Testis (tissue), 3 donors: ENCODE results near the gene CYTH2. TPM values are rescaled to one million over a fixed set of nuclear protein-coding genes. Genes with fewer than 3 reads are reported as not detected.

Source experiments
- DNase-seq: peaks from one replicate; pipeline ENCODE4 v3.0.0-alpha.2; 2019
- H3K27ac ChIP-seq, 2 donors: fragments of 200-600 bp; sonication (generic); one replicate each; pipeline ENCODE4 v1.5.1; 2019
- H3K27me3 ChIP-seq: fragments of 200-600 bp; sonication (generic); one replicate; pipeline ENCODE4 v1.5.1; 2019
- H3K36me3 ChIP-seq: fragments of 200-600 bp; sonication (generic); one replicate; pipeline ENCODE4 v1.5.1; 2017; ENCODE audit warnings: low read depth; ENCODE audit errors: missing control alignments
- H3K4me1 ChIP-seq: fragments of 200-600 bp; sonication (generic); one replicate; pipeline ENCODE4 v1.5.1; 2019
- H3K4me3 ChIP-seq, 2 donors: fragments of 200-600 bp; sonication (generic); one replicate each; pipeline ENCODE4 v1.5.1; 2017 to 2019
- H3K9me3 ChIP-seq: fragments of 200-600 bp; sonication (generic); one replicate; pipeline ENCODE4 v1.5.1; 2017
- POLR2A ChIP-seq: fragments of 450-650 bp; IDR thresholded peaks from one replicate; pipeline ENCODE4 v1.6.1; 2017; ENCODE audit warnings: antibody characterized with exemption, mild to moderate bottlenecking, moderate library complexity
- whole genome bisulfite sequencing, 2 donors: methylation state at CpG; one replicate each; pipeline ENCODE4 v1.1.5; 2018; 5-methylcytosine and 5-hydroxymethylcytosine counted together
- intact Hi-C: fragments of 100-400 bp; cut with DNase I; formaldehyde crosslinking; loops from one replicate; pipeline ENCODE4 v1.15.1; 2023; ENCODE audit warnings: low total_unique reads
- polyA plus RNA-seq: library from polyadenylated mRNA; stranded (reverse); fragments of 350-450 nt; fragmentation: Illumina TruSeq; extraction: RNeasy Lipid Tissue Mini Kit (QIAGEN cat#74804); gene quantifications from one replicate; pipeline ENCODE4 v1.2.3, GENCODE V29; 2014; ENCODE audit warnings: low read depth, low replicate concordance; ENCODE audit not compliant: insufficient read depth
- total RNA-seq, 2 donors: library from RNA; depleted of rRNA; stranded (reverse); fragments of >200 nt; gene quantifications; one replicate each; pipeline ENCODE4 v1.2.3, GENCODE V29; 2016
- TF ChIP-seq, protein P1 (sequence below), 3 experiments: fragments of 450-650 bp in 2 of 3; fragments of 200-600 bp in 1 of 3; sonication (generic) in 1 of 3; IDR thresholded peaks; one replicate each; pipeline ENCODE4 v1.5.1; 2016 to 2019; ENCODE audit warnings: antibody characterized with exemption in 3 of 3, mild to moderate bottlenecking in 2 of 3, moderate library complexity in 1 of 3

The CYTH2 gene
- total and polyA plus RNA-seq, 3 donors from 2014 or later = 92.7 to 132 (median 123) TPM

DNA sequence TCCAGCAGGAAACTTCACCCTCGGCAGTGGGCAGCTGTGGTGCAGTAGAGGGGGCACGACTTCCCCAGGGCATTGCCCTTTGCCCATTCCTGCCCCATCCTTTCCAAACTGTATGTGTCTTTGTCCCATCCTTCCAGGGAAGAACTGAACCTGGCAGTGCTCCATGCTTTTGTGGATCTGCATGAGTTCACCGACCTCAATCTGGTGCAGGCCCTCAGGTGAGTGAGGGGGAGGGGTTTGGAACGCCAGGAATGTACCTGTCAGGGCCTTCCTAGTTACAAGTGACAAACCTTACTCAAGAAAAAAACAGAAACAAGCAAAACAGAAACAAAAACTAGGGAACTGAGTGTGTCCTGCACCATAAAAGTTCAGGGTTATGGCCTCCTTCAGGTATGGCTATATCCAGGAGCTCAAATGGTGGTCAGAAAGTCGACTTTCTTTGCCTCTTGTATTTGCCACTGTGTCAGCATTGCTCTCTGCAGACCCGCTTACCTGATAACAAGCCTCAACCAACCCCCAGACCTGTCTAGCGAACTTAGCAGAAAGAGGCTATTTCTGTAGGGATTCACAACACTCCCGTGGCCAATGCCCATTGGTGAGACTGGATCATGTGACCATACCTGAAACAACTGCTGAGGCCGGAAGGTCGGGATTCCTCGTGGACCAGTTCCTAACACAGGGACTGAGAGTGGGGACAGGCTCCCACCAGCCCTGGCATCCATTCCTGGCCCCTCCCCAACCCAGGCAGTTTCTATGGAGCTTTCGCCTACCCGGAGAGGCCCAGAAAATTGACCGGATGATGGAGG is 4.2 kb downstream of the CYTH2 start:
- Histone ChIP-seq H3K4me3 (no peak overlapping the region), H3K27me3 (no peaks in the 10 kb centered on the region), H3K4me1 (peaks cover 10% of the 10 kb centered on the region), H3K9me3 (no peaks in the 10 kb centered on the region), H3K27ac (no peak overlapping the region), H3K36me3 (no peaks in the 10 kb centered on the region)
- intact Hi-C loops = no loop called here
- no peak for TF ChIP-seq POLR2A
- TF ChIP-seq, protein P1, sequence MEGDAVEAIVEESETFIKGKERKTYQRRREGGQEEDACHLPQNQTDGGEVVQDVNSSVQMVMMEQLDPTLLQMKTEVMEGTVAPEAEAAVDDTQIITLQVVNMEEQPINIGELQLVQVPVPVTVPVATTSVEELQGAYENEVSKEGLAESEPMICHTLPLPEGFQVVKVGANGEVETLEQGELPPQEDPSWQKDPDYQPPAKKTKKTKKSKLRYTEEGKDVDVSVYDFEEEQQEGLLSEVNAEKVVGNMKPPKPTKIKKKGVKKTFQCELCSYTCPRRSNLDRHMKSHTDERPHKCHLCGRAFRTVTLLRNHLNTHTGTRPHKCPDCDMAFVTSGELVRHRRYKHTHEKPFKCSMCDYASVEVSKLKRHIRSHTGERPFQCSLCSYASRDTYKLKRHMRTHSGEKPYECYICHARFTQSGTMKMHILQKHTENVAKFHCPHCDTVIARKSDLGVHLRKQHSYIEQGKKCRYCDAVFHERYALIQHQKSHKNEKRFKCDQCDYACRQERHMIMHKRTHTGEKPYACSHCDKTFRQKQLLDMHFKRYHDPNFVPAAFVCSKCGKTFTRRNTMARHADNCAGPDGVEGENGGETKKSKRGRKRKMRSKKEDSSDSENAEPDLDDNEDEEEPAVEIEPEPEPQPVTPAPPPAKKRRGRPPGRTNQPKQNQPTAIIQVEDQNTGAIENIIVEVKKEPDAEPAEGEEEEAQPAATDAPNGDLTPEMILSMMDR (IDR thresholded peaks at IDR 0.05) = no peak
- WGBS, 2 donors = 86 to 87% methylated on average over 13 to 14 of the region's 14 CpGs
- DNase-seq = no peak

DNA sequence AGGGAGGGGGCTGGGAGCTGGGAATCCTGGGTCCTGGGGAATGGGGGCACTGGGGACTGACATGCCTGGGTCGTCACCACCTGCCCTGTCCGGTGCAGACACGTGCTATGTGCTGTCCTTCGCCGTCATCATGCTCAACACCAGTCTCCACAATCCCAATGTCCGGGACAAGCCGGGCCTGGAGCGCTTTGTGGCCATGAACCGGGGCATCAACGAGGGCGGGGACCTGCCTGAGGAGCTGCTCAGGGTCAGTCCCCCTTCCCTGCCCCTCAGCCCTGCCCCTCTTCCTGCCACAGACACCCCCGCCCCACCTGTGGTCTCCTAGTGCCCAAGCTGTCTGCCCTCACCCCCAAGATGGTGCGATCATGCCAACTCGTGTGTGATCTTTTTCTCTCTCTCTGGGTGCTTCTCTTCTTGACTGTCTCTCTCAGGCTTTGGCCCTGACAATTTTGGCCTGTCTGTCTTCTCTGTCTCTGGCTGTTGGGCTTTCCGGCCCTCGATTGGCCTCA is 5.0 kb downstream of the CYTH2 start:
- no peak for DNase-seq
- intact Hi-C loops = no loop called here
- Histone ChIP-seq H3K4me1 (peaks cover 10% of the 10 kb centered on the region), H3K4me3 (no peak overlapping the region), H3K9me3 (no peaks in the 10 kb centered on the region), H3K36me3 (no peaks in the 10 kb centered on the region), H3K27ac (no peak overlapping the region), H3K27me3 (no peaks in the 10 kb centered on the region)
- TF ChIP-seq, protein P1 (IDR thresholded peaks at IDR 0.05) = no peak
- no peak for TF ChIP-seq POLR2A
- 89 to 91% methylated on average over 11 to 16 of the region's 16 CpGs for WGBS, 2 donors

DNA sequence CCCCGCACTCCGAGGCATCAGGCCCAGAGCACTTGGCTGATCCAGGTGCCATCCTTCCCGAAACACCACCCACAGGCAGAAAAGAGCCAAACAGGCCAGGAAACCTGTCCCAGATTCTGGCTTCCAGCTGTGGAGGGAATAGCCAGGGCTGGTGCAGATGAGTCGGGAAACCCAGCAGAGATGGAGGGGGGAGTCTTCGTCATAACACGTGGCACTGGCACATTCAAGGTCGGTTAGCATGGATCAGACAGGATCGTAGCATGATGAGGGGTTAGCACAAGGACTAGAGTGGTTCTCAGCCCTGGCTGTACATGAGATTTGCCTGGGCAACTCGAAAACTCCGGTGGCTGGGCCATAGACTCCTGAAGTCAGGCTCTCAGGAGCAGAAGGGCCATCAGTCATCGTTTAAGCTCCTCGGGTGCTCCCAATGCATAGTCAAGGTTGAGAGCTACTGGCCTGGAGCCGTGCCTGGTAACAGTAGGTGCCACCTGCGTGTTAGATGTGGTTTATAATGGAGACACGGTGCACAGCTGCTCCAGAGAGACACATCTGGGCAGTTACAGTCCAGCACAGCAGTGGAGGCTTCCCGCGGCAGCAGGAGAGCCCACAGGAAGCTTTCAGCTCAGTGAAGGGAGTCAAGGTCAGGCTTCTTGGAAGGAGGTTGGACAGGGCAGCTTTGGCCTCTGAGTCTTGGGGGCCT is 6.3 kb downstream of the CYTH2 start:
- intact Hi-C loops = no loop called here
- Histone ChIP-seq H3K27me3 (no peaks in the 10 kb centered on the region), H3K4me1 (peaks cover 3% of the 10 kb centered on the region), H3K27ac (no peak overlapping the region), H3K4me3 (no peak overlapping the region), H3K36me3 (no peaks in the 10 kb centered on the region), H3K9me3 (no peaks in the 10 kb centered on the region)
- 76 to 78% methylated on average over 9 to 17 of the region's 17 CpGs for WGBS, 2 donors
- TF ChIP-seq, protein P1 (IDR thresholded peaks at IDR 0.05) = no peak
- TF ChIP-seq POLR2A = no peak
- no peak for DNase-seq

DNA sequence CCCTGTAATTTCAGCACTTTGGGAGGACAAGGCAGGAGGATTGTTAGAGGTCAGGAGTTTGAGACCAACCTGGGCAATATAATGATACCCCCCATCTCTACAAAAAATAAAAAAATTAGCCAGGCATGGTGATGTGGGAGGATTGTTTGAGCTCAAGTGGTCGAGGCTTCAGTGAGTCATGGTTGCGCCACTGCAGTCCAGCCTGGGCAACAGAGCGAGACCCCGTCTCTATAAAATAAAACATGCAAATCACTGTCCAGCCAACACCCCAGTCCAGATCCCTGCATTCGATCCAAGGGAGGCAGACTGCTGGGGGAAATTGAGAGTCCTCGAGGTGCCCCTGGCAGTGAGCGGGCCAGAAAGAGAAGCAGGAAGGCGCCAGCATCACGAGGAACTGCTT is 7.0 kb downstream of the CYTH2 start:
- Histone ChIP-seq H3K4me3 (no peak overlapping the region), H3K27ac (no peak overlapping the region), H3K27me3 (no peaks in the 10 kb centered on the region), H3K36me3 (no peaks in the 10 kb centered on the region), H3K4me1 (no peaks in the 10 kb centered on the region), H3K9me3 (no peaks in the 10 kb centered on the region)
- intact Hi-C loops = no loop called here
- DNase-seq = no peak
- 91 to 96% methylated on average over 9 of the region's 9 CpGs for WGBS, 2 donors
- TF ChIP-seq, protein P1 (IDR thresholded peaks at IDR 0.05) = no peak
- TF ChIP-seq POLR2A = no peak
